Tibial nerve (tissue), 4 donors: ENCODE measurements around the gene PRKAB1. TPM values are rescaled to one million over a fixed set of nuclear protein-coding genes. Genes with fewer than 3 reads are reported as not detected.

Experiments
- DNase-seq, 2 donors: peaks; one replicate each; pipeline ENCODE4 v3.0.0-alpha.2; 2019; ENCODE audit warnings: low spot score in 2 of 2
- H3K27ac ChIP-seq, 4 donors: fragments of 200-600 bp; sonication (generic) in 3 of 4; one replicate each; pipeline ENCODE4 v1.5.1; 2017 to 2019; ENCODE audit warnings: mild to moderate bottlenecking in 1 of 4
- H3K27me3 ChIP-seq, 2 donors: fragments of 200-600 bp; sonication (generic) in 1 of 2; one replicate each; pipeline versions ENCODE4 v1.5.1 to v1.6.0; 2017 to 2019
- H3K36me3 ChIP-seq, 3 donors: fragments of 200-600 bp; sonication (generic); one replicate each; pipeline ENCODE4 v1.5.1; 2018 to 2019
- H3K4me1 ChIP-seq, 4 donors: fragments of 200-600 bp; sonication (generic) in 3 of 4; one replicate each; pipeline ENCODE4 v1.5.1; 2017 to 2019
- H3K4me3 ChIP-seq, 4 donors: fragments of 200-600 bp; sonication (generic) in 3 of 4; one replicate each; pipeline ENCODE4 v1.5.1; 2017 to 2019; ENCODE audit warnings: mild to moderate bottlenecking in 1 of 4, moderate library complexity in 1 of 4
- H3K9me3 ChIP-seq, 4 donors: fragments of 200-600 bp; sonication (generic) in 3 of 4; one replicate each; pipeline ENCODE4 v1.5.1; 2017 to 2019
- CTCF ChIP-seq, 5 experiments: fragments of 200-600 bp in 3 of 5; fragments of 450-650 bp in 2 of 5; sonication (generic) in 3 of 5; IDR thresholded peaks; one replicate each; pipeline ENCODE4 v1.5.1; 2016 to 2019; ENCODE audit warnings: antibody characterized with exemption in 5 of 5, mild to moderate bottlenecking in 3 of 5, moderate library complexity in 2 of 5
- EP300 ChIP-seq, 2 donors: sonication (generic); formaldehyde crosslinking; IDR thresholded peaks; one replicate each; pipeline ENCODE4 v1.6.1; 2017; ENCODE audit warnings: antibody characterized with exemption in 2 of 2, mild to moderate bottlenecking in 1 of 2
- POLR2A ChIP-seq, 2 donors: fragments of 450-650 bp; IDR thresholded peaks; one replicate each; pipeline ENCODE4 v1.6.1; 2017; ENCODE audit warnings: antibody characterized with exemption in 2 of 2, mild to moderate bottlenecking in 2 of 2, moderate library complexity in 2 of 2
- WGBS, 2 donors: methylation state at CpG; one replicate each; pipeline ENCODE4 v1.1.5; 2018; 5-methylcytosine and 5-hydroxymethylcytosine counted together
- total RNA-seq, 4 donors: library from RNA; depleted of rRNA; stranded (reverse); fragments of >200 nt; gene quantifications; one replicate each; pipeline ENCODE4 v1.1.0, GENCODE V29; 2016

PRKAB1 gene
- total RNA-seq, 4 donors from 2014 or later, result 24.5 to 40.6 (median 28.3) TPM

GRCh38 chr12:119710965-119711551 lies 43.1 kb downstream of the PRKAB1 start:
- H3K27ac ChIP-seq, result no peak overlapping the region
- peaks cover 0 to 5% (median 0%) of the 10 kb centered on the region in 4 donors for H3K4me1 ChIP-seq
- no peak for TF ChIP-seq EP300 (IDR thresholded peaks at IDR 0.05)
- TF ChIP-seq POLR2A (IDR thresholded peaks at IDR 0.05), result no peak
- no peak for TF ChIP-seq CTCF (IDR thresholded peaks at IDR 0.05)
- no peaks in the 10 kb centered on the region for H3K27me3 ChIP-seq
- DNase-seq, result no peak
- no peaks in the 10 kb centered on the region for H3K9me3 ChIP-seq
- peaks cover 0 to 85% (median 0%) of the 10 kb centered on the region in 3 donors for H3K36me3 ChIP-seq
- 91 to 93% methylated on average over 15 of the region's 15 CpGs for WGBS, 2 donors
- no peak overlapping the region for H3K4me3 ChIP-seq

GRCh38 chr12:119711693-119712092 lies 43.8 kb downstream of the PRKAB1 start:
- no peaks in the 10 kb centered on the region for H3K27me3 ChIP-seq
- TF ChIP-seq CTCF (IDR thresholded peaks at IDR 0.05), result no peak
- TF ChIP-seq EP300 (IDR thresholded peaks at IDR 0.05), result no peak
- TF ChIP-seq POLR2A (IDR thresholded peaks at IDR 0.05), result no peak
- no peak overlapping the region for H3K27ac ChIP-seq
- H3K36me3 ChIP-seq, result peaks cover 0 to 81% (median 0%) of the 10 kb centered on the region in 3 donors
- H3K9me3 ChIP-seq, result no peaks in the 10 kb centered on the region
- H3K4me3 ChIP-seq, result no peak overlapping the region
- peaks cover 0 to 12% (median 0%) of the 10 kb centered on the region in 4 donors for H3K4me1 ChIP-seq
- 96 to 99% methylated on average over 4 of the region's 4 CpGs for WGBS, 2 donors
- DNase-seq, result no peak

- Histone ChIP-seq H3K36me3 (peaks cover 0 to 78% (median 0%) of the 10 kb centered on the region in 3 donors), H3K4me3 (no peak overlapping the region), H3K27me3 (no peaks in the 10 kb centered on the region), H3K4me1 (peaks cover 0 to 15% (median 0%) of the 10 kb centered on the region in 4 donors), H3K27ac (no peak overlapping the region), H3K9me3 (no peaks in the 10 kb centered on the region)
- no peak for TF ChIP-seq EP300 (IDR thresholded peaks at IDR 0.05)
- TF ChIP-seq CTCF (IDR thresholded peaks at IDR 0.05), result no peak
- no peak for TF ChIP-seq POLR2A (IDR thresholded peaks at IDR 0.05)
- DNase-seq, result no peak
- WGBS, 2 donors, result 95 to 97% methylated on average over 11 of the region's 11 CpGs
Observed at GRCh38 chr12:119712721-119713120, 44.8 kb downstream of the PRKAB1 start.

- no peaks in the 10 kb centered on the region for H3K9me3 ChIP-seq
- no peak for TF ChIP-seq EP300 (IDR thresholded peaks at IDR 0.05)
- no peak for TF ChIP-seq CTCF (IDR thresholded peaks at IDR 0.05)
- no peak for TF ChIP-seq POLR2A (IDR thresholded peaks at IDR 0.05)
- H3K27ac ChIP-seq, result no peak overlapping the region
- H3K4me3 ChIP-seq, result no peak overlapping the region
- no peaks in the 10 kb centered on the region for H3K27me3 ChIP-seq
- no peak for DNase-seq
- peaks cover 0 to 81% (median 0%) of the 10 kb centered on the region in 3 donors for H3K36me3 ChIP-seq
- H3K4me1 ChIP-seq, result peaks cover 0 to 15% (median 0%) of the 10 kb centered on the region in 4 donors
- 92 to 96% methylated on average over 7 to 8 of the region's 8 CpGs for WGBS, 2 donors
Observed at GRCh38 chr12:119713551-119714031, 45.7 kb downstream of the PRKAB1 start.

GRCh38 chr12:119714614-119715267 lies 46.8 kb downstream of the PRKAB1 start:
- no peak overlapping the region for H3K4me3 ChIP-seq
- peaks cover 0 to 15% (median 0%) of the 10 kb centered on the region in 4 donors for H3K4me1 ChIP-seq
- no peaks in the 10 kb centered on the region for H3K27me3 ChIP-seq
- peaks cover 0 to 83% (median 0%) of the 10 kb centered on the region in 3 donors for H3K36me3 ChIP-seq
- DNase-seq, result no peak
- no peak overlapping the region for H3K27ac ChIP-seq
- TF ChIP-seq CTCF (IDR thresholded peaks at IDR 0.05), result no peak
- TF ChIP-seq EP300 (IDR thresholded peaks at IDR 0.05), result no peak
- no peak for TF ChIP-seq POLR2A (IDR thresholded peaks at IDR 0.05)
- 96 to 98% methylated on average over 4 of the region's 4 CpGs for WGBS, 2 donors
- no peaks in the 10 kb centered on the region for H3K9me3 ChIP-seq
